ELR (cell line): ENCODE data around the gene LIMCH1.

Experiments used
- DNase-seq: peaks from one replicate; pipeline ENCODE4 v3.0.0-alpha.2; 2015; ENCODE audit warnings: low read depth

Gene LIMCH1

GRCh38 chr4:41569961-41570360 lies 32.0 kb downstream of the LIMCH1 start:
- DNase-seq: no peak

DNA sequence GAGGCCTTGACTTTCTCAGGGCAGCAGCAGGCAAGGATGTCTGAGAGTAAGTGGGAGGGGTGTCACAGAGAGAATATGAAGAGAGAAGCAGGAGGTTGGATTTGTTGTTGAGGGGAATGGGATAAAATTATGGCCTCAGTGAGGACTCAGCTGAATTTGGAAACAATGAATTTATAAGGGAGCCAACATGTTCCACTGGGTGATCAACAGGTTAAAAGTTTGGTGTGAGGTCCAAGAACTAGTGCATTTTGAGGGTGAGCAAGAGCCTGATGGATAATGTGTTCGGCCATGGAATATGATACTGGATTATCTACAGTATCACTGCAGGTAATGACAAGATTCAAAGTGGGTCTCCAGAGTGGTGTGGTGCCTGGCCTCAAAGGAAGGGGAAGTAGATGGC lies 33.5 kb downstream of the LIMCH1 start:
- no peak for DNase-seq

DNA sequence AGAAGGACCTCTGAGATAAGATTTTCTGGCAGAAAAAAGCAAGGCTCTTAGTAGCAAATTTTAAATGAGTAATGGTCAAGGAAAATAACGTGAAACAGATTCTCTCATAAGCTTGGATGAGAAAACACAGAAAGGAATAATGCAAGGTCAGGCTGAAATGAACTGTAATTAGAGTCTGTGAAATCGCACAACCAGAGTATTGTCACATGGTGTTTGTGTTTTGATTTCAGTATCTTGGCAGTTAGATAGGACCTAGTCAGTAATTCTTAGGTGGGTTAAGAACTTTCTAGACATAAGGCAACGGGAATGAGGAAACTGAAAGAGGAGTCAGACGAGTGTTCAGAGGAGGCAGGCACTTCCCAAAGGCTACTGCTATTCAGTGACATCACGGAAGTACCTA lies 34.6 kb downstream of the LIMCH1 start:
- DNase-seq: no peak

- no peak for DNase-seq
Measured at GRCh38 chr4:41572956-41573355, 35.0 kb downstream of the LIMCH1 start.

DNA sequence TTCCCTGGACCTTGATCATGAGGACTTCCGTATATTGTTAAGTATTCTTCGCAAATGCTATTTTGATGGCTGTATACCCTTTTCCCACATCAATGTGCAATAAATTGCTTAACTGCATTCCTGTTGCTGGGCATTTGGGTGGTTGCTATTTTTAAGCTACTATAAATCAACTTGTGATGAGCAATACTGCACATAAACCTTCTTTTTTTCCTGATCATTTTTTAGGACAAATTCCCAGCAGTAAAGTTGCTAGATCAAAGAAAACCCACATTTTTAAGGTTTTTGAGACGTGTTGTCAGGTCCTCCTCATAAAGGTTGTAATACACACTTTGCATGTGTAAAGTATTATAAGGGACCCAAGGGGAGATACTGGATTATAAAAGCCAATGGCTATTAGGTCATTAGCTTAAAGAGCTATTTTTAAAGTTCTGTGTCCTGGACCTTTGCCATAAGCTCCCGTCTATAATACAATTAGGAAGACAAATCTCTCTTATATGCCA lies 35.6 kb downstream of the LIMCH1 start:
- no peak for DNase-seq

- no peak for DNase-seq
Measured at GRCh38 chr4:41575207-41575606, 37.2 kb downstream of the LIMCH1 start.

DNA sequence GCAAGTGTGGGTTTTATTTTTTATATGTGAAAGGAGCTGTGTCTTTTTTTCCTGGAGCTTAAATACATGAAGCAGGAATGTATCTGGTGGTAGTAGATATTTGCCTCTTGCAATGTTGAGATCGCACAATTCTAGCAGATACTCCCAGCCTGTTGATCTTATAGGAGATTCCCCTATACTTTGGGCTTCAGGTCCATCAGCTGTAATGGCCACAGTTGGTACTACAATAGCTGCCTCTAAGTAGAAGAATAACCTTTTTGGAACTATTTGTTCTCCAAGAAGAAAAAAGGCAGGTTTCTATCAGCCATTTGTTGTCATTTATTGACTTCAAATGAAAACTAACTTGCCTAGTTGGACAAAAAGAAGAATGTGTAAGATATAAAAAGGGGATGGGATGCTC lies 37.7 kb downstream of the LIMCH1 start:
- DNase-seq: no peak

GRCh38 chr4:41579043-41579442 lies 41.1 kb downstream of the LIMCH1 start:
- no peak for DNase-seq

DNA sequence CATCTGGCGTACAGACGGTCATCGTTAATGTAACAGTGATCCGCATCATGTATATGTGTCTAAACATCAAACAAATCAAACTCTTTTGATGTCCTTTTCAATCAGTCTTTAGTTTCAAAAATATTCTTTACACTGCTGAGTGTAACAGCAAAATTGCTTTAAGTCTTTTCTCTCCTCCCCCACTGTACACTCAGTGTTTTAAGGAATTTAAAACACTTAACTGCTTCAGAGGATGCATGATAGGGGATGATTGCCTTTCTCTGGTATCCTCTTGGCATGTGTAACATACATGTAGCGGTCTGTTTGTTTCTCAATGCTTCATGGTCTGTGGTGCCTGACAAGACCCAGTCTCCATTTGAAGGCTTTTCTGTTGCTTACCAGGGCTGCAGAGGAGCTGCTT lies 41.6 kb downstream of the LIMCH1 start:
- DNase-seq: no peak

DNA sequence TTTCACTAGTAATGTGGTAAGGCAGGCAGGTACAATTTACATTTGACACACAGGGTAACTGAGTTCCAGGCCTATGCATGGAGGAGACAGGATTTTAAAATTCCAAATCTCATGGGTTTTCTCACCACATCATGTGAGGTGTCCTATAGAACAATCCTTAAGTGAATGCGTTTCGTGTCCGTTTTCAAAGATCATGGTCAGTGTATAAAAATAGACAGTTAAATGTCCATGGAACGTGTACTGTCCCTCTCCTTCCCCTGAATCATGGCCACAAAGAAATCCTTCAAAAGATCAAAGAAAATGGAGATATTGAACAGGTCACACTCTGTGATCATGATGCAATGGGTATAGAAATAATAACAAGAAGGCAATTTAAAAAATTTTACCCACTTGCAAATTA lies 42.0 kb downstream of the LIMCH1 start:
- DNase-seq: no peak

- no peak for DNase-seq
Measured at GRCh38 chr4:41586675-41587225, 48.8 kb downstream of the LIMCH1 start.

GRCh38 chr4:41587286-41587685 lies 49.3 kb downstream of the LIMCH1 start:
- no peak for DNase-seq

GRCh38 chr4:41590591-41590990 lies 52.6 kb downstream of the LIMCH1 start:
- DNase-seq: no peak

GRCh38 chr4:41594432-41594831 lies 56.5 kb downstream of the LIMCH1 start:
- DNase-seq: no peak

- no peak for DNase-seq
Measured at GRCh38 chr4:41597494-41597893, 59.5 kb downstream of the LIMCH1 start.

GRCh38 chr4:41598580-41598979 lies 60.6 kb downstream of the LIMCH1 start:
- no peak for DNase-seq

DNA sequence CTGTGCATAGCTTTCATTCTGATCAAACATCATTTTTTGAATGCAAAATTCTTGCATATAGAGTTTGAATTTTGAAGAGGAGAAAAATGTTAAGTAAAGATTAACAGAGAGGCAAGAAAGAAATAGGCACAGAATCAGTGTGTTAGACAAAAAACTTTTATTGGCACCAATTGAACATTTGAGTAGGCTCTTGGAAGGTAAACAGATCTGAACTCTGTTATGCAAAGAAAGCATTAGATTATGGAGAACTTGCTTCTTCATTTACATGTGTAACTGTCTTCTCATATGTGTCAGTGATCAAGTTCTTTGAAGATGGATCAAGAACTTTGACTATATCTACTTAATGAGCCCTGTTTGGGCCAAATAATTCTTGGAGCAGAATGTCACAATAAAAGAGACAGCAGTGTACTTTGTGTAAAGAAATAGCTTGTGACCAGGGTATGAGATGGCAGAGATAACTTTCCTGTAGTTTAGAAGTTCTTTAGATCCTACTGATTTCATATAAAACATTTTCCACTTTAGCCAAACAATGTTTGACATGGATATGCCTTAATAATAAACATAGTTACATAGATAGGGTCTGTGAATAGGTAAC lies 61.3 kb downstream of the LIMCH1 start:
- DNase-seq: no peak

DNA sequence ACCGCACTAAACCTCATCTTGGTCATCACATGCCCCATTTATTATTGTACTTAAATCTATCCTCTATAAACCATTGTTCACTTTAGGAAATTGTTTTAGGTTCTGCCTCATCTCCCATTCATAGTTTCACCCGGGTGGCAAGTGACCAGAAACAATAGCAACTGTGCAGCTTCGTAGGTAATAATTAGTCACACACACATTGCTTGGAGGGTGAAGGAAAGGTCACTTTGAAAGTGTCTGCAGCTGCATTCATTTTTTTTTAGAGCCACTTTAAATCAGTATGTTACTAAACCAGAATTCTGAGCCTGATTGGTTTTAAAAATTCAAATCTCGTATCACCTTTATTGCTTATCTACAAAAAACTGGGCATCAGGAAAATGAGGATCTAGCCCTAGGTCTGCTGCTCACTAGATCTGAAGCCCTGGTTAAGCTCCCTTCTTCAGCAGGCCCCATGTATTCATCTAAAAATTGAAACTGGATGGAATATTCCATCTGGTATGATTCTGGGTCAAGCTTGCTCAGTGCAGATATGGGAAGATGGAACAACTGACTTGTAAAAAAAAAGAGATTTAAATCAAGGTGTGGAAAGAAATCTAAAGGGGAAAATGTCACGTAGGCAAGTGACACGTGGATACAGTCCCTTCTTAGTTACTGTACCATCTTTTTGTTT lies 62.4 kb downstream of the LIMCH1 start:
- DNase-seq: peak; percentile 26

DNA sequence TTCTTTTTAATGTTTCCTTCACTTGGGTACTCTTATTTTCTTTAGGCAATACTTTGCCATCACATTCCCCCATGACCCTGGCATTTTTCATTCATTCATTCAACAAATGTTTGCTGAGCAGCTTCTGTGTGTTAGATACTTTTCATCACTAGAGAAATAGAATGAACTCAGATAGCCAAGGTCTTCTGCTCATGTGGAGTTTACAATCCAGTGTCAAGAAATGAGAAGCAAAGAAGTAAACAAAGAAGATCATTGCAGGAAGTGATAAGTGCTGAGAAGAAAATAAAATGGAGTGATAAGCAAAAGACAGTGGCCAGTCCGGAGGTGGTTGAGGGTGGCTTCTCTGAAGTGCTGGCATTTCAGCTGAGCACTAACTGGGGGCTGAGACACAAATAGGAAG lies 63.1 kb downstream of the LIMCH1 start:
- DNase-seq: no peak

DNA sequence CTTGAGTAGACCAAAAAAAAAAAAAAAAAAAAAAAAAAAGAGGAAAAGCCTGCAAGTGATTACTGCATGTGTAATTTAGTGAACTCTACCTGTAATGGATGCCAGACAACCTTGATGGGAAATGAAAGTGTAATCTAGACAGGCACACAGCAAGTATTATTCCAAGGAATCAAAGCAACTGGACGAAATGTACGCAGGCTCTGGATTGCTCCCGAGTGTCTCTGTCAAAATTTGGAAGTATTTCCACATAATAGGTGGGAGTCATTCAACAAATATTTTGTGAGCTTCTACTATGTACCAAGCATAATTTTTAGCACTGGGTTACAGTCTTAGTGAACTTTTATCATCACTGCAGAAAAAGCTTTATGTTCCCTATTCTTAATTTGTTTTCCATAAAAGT lies 64.2 kb downstream of the LIMCH1 start:
- DNase-seq: no peak

- no peak for DNase-seq
Measured at GRCh38 chr4:41602886-41603498, 65.0 kb downstream of the LIMCH1 start.

DNA sequence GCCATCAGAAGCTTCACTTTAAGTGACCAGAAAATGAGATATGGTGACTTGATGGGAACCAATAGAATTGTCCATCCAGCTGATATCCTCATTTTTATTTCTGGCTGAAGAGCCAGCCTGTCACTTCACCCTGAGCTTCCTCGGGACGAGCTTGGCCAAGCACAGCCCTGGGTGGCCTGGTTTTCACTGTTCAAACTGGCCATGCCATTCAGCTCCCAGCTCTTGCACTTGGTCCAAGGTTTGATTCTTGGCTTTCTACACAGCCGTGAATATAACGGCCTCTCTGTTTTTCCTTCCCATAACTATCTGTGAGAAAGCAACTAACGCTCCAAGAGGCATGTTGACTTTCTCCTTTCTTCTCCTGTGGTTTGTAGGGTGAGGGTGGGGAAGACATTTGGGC lies 71.9 kb downstream of the LIMCH1 start:
- no peak for DNase-seq

- no peak for DNase-seq
Measured at GRCh38 chr4:41610474-41610873, 72.5 kb downstream of the LIMCH1 start.
